GM21528 (cell line): ENCODE measurements around the gene DCANP1.

ENCODE experiments used
- ATAC-seq: cut with Tn5 transposase; IDR thresholded peaks from one replicate; pipeline ENCODE4 v1.9.1; 2021; ENCODE audit warnings: mild to moderate bottlenecking, moderate library complexity; ENCODE audit not compliant: unreplicated experiment, low FRiP score

The DCANP1 gene

GRCh38 chr5:135443161-135443960 lies 3.8 kb downstream of the DCANP1 start:
- no peak for ATAC-seq

- ATAC-seq: no peak
These were observed 4.6 kb downstream of the DCANP1 start for GRCh38 chr5:135442431-135443160.

GRCh38 chr5:135441919-135442318 lies 5.2 kb downstream of the DCANP1 start:
- ATAC-seq: no peak

- ATAC-seq: no peak
These were observed 5.8 kb downstream of the DCANP1 start for GRCh38 chr5:135441350-135441831.

- no peak for ATAC-seq
These were observed 6.2 kb downstream of the DCANP1 start for GRCh38 chr5:135440916-135441315.

GRCh38 chr5:135439231-135440205 lies 7.6 kb downstream of the DCANP1 start:
- ATAC-seq: no peak

GRCh38 chr5:135438636-135439221 lies 8.4 kb downstream of the DCANP1 start:
- no peak for ATAC-seq

- ATAC-seq: no peak
These were observed 9.2 kb downstream of the DCANP1 start for GRCh38 chr5:135437796-135438560.

- no peak for ATAC-seq
These were observed 9.7 kb downstream of the DCANP1 start for GRCh38 chr5:135437422-135437795.

GRCh38 chr5:135436951-135437418 lies 10.2 kb downstream of the DCANP1 start:
- ATAC-seq: no peak

GRCh38 chr5:135435467-135436330 lies 11.4 kb downstream of the DCANP1 start:
- ATAC-seq: no peak

GRCh38 chr5:135434591-135435466 lies 12.3 kb downstream of the DCANP1 start:
- ATAC-seq: no peak

GRCh38 chr5:135433681-135434426 lies 13.3 kb downstream of the DCANP1 start:
- ATAC-seq: no peak

- ATAC-seq: no peak
These were observed 15.0 kb downstream of the DCANP1 start for GRCh38 chr5:135432113-135432512.

- ATAC-seq: no peak
These were observed 17.1 kb downstream of the DCANP1 start for GRCh38 chr5:135430135-135430437.

GRCh38 chr5:135429301-135430134 lies 17.6 kb downstream of the DCANP1 start:
- no peak for ATAC-seq
